Testis (tissue), 2 donors: ENCODE data around the gene PLEKHN1.

Experiments used
- CTCF ChIP-seq, 3 experiments: fragments of 450-650 bp in 2 of 3; fragments of 200-600 bp in 1 of 3; sonication (generic) in 1 of 3; IDR thresholded peaks; one replicate each; pipeline ENCODE4 v1.5.1; 2016 to 2019; ENCODE audit warnings: antibody characterized with exemption in 3 of 3, mild to moderate bottlenecking in 2 of 3, moderate library complexity in 1 of 3
- POLR2A ChIP-seq: fragments of 450-650 bp; IDR thresholded peaks from one replicate; pipeline ENCODE4 v1.6.1; 2017; ENCODE audit warnings: antibody characterized with exemption, mild to moderate bottlenecking, moderate library complexity

DNA sequence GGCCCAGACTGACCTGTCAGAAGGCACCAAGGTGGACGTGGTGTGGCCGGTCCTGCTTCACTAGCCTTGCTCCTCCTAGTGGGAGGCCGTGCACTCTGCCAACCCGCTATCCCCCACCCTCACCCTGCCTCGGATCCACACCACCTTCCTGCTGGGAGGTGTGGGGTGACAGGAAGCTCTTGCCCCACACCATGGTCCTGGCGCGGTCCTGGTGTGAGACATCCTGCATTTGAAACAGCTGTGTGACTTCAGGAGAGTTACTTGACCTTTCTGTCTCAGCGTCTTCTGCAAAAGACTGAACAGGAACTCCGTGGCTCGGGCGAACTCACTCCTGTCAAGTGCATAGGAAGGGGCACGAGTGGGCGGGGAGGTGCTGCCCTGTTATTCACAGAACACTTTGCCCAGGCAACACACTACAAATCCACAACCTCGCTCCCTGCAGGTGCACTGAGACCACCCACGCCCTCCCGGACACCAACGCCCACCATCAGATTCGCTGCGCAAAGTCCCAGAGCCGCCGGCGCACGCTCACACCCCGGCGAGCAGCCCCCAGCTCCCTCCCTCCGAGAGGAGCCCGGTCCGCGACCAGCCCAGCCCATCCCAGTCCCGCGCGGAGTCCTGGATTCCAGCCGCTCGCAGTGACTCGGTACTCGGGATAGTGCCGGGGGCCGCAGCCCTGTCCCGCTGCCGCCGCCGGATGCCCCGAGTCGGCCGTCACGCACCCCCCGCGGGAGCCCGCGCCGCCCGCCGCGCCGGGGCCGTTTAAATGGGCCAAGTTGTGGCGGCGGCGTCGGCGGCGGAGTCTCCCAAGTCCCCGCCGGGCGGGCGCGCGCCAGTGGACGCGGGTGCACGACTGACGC lies 42.9 kb upstream of the PLEKHN1 start, which contains the start of gene SAMD11:
- TF ChIP-seq POLR2A = no peak
- no peak for TF ChIP-seq CTCF (IDR thresholded peaks at IDR 0.05)
